KMS-11 (cell line): ENCODE results near the gene UBALD1.

Source experiments
- H2AFZ ChIP-seq: fragments of 200-600 bp; sonication (generic); 2 replicates; pipeline ENCODE4 v1.6.1; 2016; ENCODE audit warnings: antibody characterized with exemption, mixed run types, low read depth
- H3K27ac ChIP-seq: fragments of 200-600 bp; sonication (generic); 2 replicates; pipeline ENCODE4 v1.6.1; 2016; ENCODE audit warnings: mild to moderate bottlenecking, mixed run types
- H3K27me3 ChIP-seq: fragments of 200-600 bp; sonication (generic); 2 replicates; pipeline ENCODE4 v1.6.1; 2017; ENCODE audit warnings: mild to moderate bottlenecking, low read depth, mixed run types, moderate library complexity; ENCODE audit not compliant: insufficient read depth
- H3K36me3 ChIP-seq: fragments of 200-600 bp; sonication (generic); 2 replicates; pipeline ENCODE4 v1.6.1; 2017; ENCODE audit warnings: mild to moderate bottlenecking, mixed run types; ENCODE audit not compliant: insufficient read depth
- H3K4me1 ChIP-seq: fragments of 200-600 bp; sonication (generic); 2 replicates; pipeline ENCODE4 v1.6.1; 2016; ENCODE audit warnings: mild to moderate bottlenecking, low read depth, mixed run types; ENCODE audit not compliant: poor library complexity, severe bottlenecking
- H3K4me2 ChIP-seq: fragments of 200-600 bp; sonication (generic); 2 replicates; pipeline ENCODE4 v1.7.0; 2016; ENCODE audit warnings: mild to moderate bottlenecking, mixed run types
- H3K4me3 ChIP-seq: fragments of 200-600 bp; sonication (generic); IDR thresholded peaks from 2 replicates; pipeline ENCODE4 v1.6.1; 2017; ENCODE audit warnings: low read depth, low read length, mixed read lengths; ENCODE audit not compliant: insufficient read depth
- H3K79me2 ChIP-seq: fragments of 200-600 bp; sonication (generic); 2 replicates; pipeline ENCODE4 v1.6.1; 2016; ENCODE audit warnings: low read depth, mixed run types; ENCODE audit not compliant: insufficient read depth
- H3K9ac ChIP-seq: fragments of 200-600 bp; sonication (generic); 2 replicates; pipeline ENCODE4 v1.6.1; 2016; ENCODE audit warnings: mild to moderate bottlenecking, mixed run types
- H4K20me1 ChIP-seq: fragments of 200-600 bp; sonication (generic); 2 replicates; pipeline ENCODE4 v1.6.1; 2016; ENCODE audit warnings: mild to moderate bottlenecking, mixed run types; ENCODE audit not compliant: insufficient read depth
- CTCF ChIP-seq: fragments of 200-600 bp; sonication (generic); conservative IDR thresholded peaks from 2 replicates; pipeline ENCODE4 v1.6.1; 2017; ENCODE audit warnings: low read depth, mild to moderate bottlenecking, antibody characterized with exemption, low read length, moderate library complexity, mixed read lengths

Gene UBALD1

GRCh38 chr16:4602331-4602730 lies 12.4 kb downstream of the UBALD1 start:
- Histone ChIP-seq H3K4me2 (no peak overlapping the region), H2AFZ (no peak overlapping the region), H4K20me1 (no peaks in the 10 kb centered on the region), H3K4me1 (no peaks in the 10 kb centered on the region), H3K9ac (no peak overlapping the region), H3K36me3 (no peaks in the 10 kb centered on the region), H3K27ac (no peak overlapping the region), H3K27me3 (peaks cover 41% of the 10 kb centered on the region), H3K4me3 (no peak overlapping the region), H3K79me2 (no peaks in the 10 kb centered on the region)
- no peak for TF ChIP-seq CTCF

DNA sequence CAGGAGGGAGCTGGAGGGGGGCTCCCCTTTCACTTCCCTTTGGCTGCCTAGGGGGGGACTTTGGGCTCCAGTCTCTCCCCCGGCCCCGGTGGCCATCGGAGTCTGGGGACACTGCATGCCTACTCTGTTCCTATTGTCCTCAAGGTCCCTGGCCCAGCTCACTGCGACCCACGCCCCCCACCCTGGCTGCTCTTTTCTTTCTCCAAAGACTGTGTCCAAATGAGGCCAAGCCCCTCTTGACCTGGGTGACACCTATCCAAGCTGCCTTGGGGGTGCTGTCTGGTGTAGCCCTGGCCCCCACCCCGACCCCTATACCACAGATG lies 12.9 kb downstream of the UBALD1 start:
- H2AFZ ChIP-seq, result no peak overlapping the region
- H3K9ac ChIP-seq, result no peak overlapping the region
- peaks cover 46% of the 10 kb centered on the region for H3K27me3 ChIP-seq
- no peaks in the 10 kb centered on the region for H3K4me1 ChIP-seq
- no peaks in the 10 kb centered on the region for H3K36me3 ChIP-seq
- H3K79me2 ChIP-seq, result no peaks in the 10 kb centered on the region
- H4K20me1 ChIP-seq, result no peaks in the 10 kb centered on the region
- no peak overlapping the region for H3K4me3 ChIP-seq
- H3K4me2 ChIP-seq, result no peak overlapping the region
- H3K27ac ChIP-seq, result no peak overlapping the region
- no peak for TF ChIP-seq CTCF

GRCh38 chr16:4601036-4601863 lies 13.4 kb downstream of the UBALD1 start:
- Histone ChIP-seq H2AFZ (no peak overlapping the region), H3K27ac (no peak overlapping the region), H3K4me1 (no peaks in the 10 kb centered on the region), H3K4me3 (no peak overlapping the region), H3K9ac (no peak overlapping the region), H3K79me2 (no peaks in the 10 kb centered on the region), H3K36me3 (no peaks in the 10 kb centered on the region), H3K4me2 (no peak overlapping the region), H4K20me1 (no peaks in the 10 kb centered on the region), H3K27me3 (peaks cover 52% of the 10 kb centered on the region)
- no peak for TF ChIP-seq CTCF

- H2AFZ ChIP-seq, result no peak overlapping the region
These were observed 15.1 kb downstream of the UBALD1 start for GRCh38 chr16:4599545-4599944.

More at GRCh38 chr16:4599545-4599944, 15.1 kb downstream of the UBALD1 start:
- peaks cover 69% of the 10 kb centered on the region for H3K27me3 ChIP-seq
- no peak overlapping the region for H3K4me3 ChIP-seq
- no peaks in the 10 kb centered on the region for H3K79me2 ChIP-seq
- H3K36me3 ChIP-seq, result no peaks in the 10 kb centered on the region
- H3K9ac ChIP-seq, result no peak overlapping the region
- H3K27ac ChIP-seq, result no peak overlapping the region
- no peak overlapping the region for H3K4me2 ChIP-seq
- no peaks in the 10 kb centered on the region for H4K20me1 ChIP-seq
- H3K4me1 ChIP-seq, result no peaks in the 10 kb centered on the region
- TF ChIP-seq CTCF, result no peak
